SK-N-SH (cell line): ENCODE results near the gene FAM110A. TPM values are rescaled to one million over a fixed set of nuclear protein-coding genes. Genes with fewer than 3 reads are reported as not detected.
"Not testable (repeated sequence)": the region's sequence is repeated elsewhere in the genome, so short reads cannot be mapped to it uniquely, and the experiment has no call there.

Experiments used
- CTCF ChIA-PET: fragments of 300-600, 350-600 bp; formaldehyde crosslinking; extraction: SDS; loops from one replicate; lab custom pipeline; 2021; lab: Yijun Ruan, JAX
- POLR2A ChIA-PET: fragments of 350-600 bp; sonication (Branson Sonifier 250); formaldehyde crosslinking; extraction: SDS; loops from one replicate; lab custom pipeline; 2020; ENCODE audit warnings: antibody characterized with exemption, inconsistent platforms; lab: Yijun Ruan, JAX
- DNase-seq: peaks from one replicate; pipeline ENCODE4 v3.0.0; 2012
- H2AFZ ChIP-seq: fragments of 200-600 bp; sonication (generic); 2 replicates; pipeline ENCODE4 v1.8.1; 2016; ENCODE audit warnings: antibody characterized with exemption, mild to moderate bottlenecking, low read depth
- H3F3A ChIP-seq: fragments of 200-600 bp; sonication (generic); replicated peaks from 2 replicates; pipeline ENCODE3; 2016; ENCODE audit warnings: antibody characterized with exemption, mild to moderate bottlenecking; ENCODE audit not compliant: insufficient read depth
- H3K27ac ChIP-seq, 2 experiments: fragments of 200-500 bp in 1 of 2; fragments of 200-600 bp in 1 of 2; sonication (Bioruptor generic) in 1 of 2; sonication (generic), shearing (Covaris generic) in 1 of 2; 2 replicates each; pipeline versions ENCODE4 v1.5.1 to v1.6.1; 2014 to 2016; ENCODE audit warnings: low read depth in 2 of 2, inconsistent platforms in 1 of 2, low read length in 1 of 2, mild to moderate bottlenecking in 1 of 2, mixed read lengths in 1 of 2
- H3K27me3 ChIP-seq: fragments of 200-600 bp; sonication (generic), shearing (Covaris generic); 2 replicates; pipeline ENCODE4 v1.6.1; 2016; ENCODE audit warnings: mixed run types; ENCODE audit not compliant: insufficient read depth
- H3K36me3 ChIP-seq, 2 experiments: fragments of 200-500 bp in 1 of 2; fragments of 200-600 bp in 1 of 2; sonication (Bioruptor generic) in 1 of 2; sonication (generic) in 1 of 2; replicated peaks in 1 of 2; 2 replicates each; pipeline versions ENCODE3 to v1.5.1; 2014 to 2016; ENCODE audit warnings: low read length in 1 of 2, mild to moderate bottlenecking in 1 of 2; ENCODE audit not compliant: insufficient read depth in 2 of 2, control insufficient read depth in 1 of 2
- H3K4me1 ChIP-seq, 2 experiments: fragments of 200-500 bp in 1 of 2; fragments of 200-600 bp in 1 of 2; sonication (Bioruptor generic) in 1 of 2; sonication (generic), shearing (Covaris generic) in 1 of 2; 2 replicates each; pipeline versions ENCODE4 v1.5.1 to v1.6.1; 2014 to 2016; ENCODE audit warnings: low read depth in 1 of 2, low read length in 1 of 2, mixed run types in 1 of 2; ENCODE audit not compliant: insufficient read depth in 2 of 2, control insufficient read depth in 1 of 2
- H3K4me2 ChIP-seq: fragments of 200-600 bp; sonication (generic), shearing (Covaris generic); 2 replicates; pipeline ENCODE4 v1.6.1; 2017; ENCODE audit warnings: mixed run types
- H3K4me3 ChIP-seq, 2 experiments: fragments of 200-500 bp in 1 of 2; fragments of 200-600 bp in 1 of 2; sonication (Bioruptor generic) in 1 of 2; sonication (generic), shearing (Covaris generic) in 1 of 2; 2 replicates each; pipeline versions ENCODE4 v1.5.1 to v1.8.1; 2014 to 2016; ENCODE audit warnings: low read depth in 2 of 2, inconsistent platforms in 1 of 2, low read length in 1 of 2, mild to moderate bottlenecking in 1 of 2, mixed read lengths in 1 of 2, moderate library complexity in 1 of 2
- H3K79me2 ChIP-seq: fragments of 200-600 bp; sonication (generic); 2 replicates; pipeline ENCODE4 v1.8.1; 2017; ENCODE audit warnings: mild to moderate bottlenecking; ENCODE audit not compliant: insufficient read depth
- H3K9ac ChIP-seq: fragments of 200-600 bp; sonication (generic); 2 replicates; pipeline ENCODE4 v1.6.1; 2017; ENCODE audit warnings: mixed run types
- H3K9me2 ChIP-seq: fragments of 200-600 bp; sonication (generic); 2 replicates; pipeline ENCODE4 v1.6.1; 2017; ENCODE audit warnings: mixed run types
- H3K9me3 ChIP-seq: fragments of 200-600 bp; sonication (generic); 2 replicates; pipeline ENCODE4 v1.6.1; 2017; ENCODE audit warnings: mixed run types, mild to moderate bottlenecking, moderate library complexity
- H4K20me1 ChIP-seq: fragments of 200-600 bp; sonication (generic); 2 replicates; pipeline ENCODE4 v1.6.1; 2017; ENCODE audit warnings: mild to moderate bottlenecking, mixed run types; ENCODE audit not compliant: insufficient read depth
- IRF3 ChIP-seq: fragments of 150-350 bp; IDR thresholded peaks from 2 replicates; pipeline ENCODE4 v1.6.1; 2016; ENCODE audit warnings: mild to moderate bottlenecking, low read depth, low read length
- MAX ChIP-seq: IDR thresholded peaks from 2 replicates; pipeline ENCODE4 v1.4.0; 2012; ENCODE audit warnings: low read depth
- MXI1 ChIP-seq: IDR thresholded peaks from 2 replicates; pipeline ENCODE4 v1.6.1; 2012; ENCODE audit warnings: mild to moderate bottlenecking, low read depth, low read length, improper control_type of control experiment
- NFIC ChIP-seq: IDR thresholded peaks from 2 replicates; pipeline ENCODE4 v1.4.0; 2012; ENCODE audit warnings: borderline replicate concordance
- NRF1 ChIP-seq: IDR thresholded peaks from 2 replicates; pipeline ENCODE4 v1.6.1; 2012; ENCODE audit warnings: low read depth, mild to moderate bottlenecking, low read length
- PBX3 ChIP-seq: IDR thresholded peaks from 2 replicates; pipeline ENCODE4; 2012
- POLR2AphosphoS5 ChIP-seq: IDR thresholded peaks from 2 replicates; pipeline ENCODE4 v1.6.1; 2012; ENCODE audit warnings: low read depth, low read length
- RCOR1 ChIP-seq: fragments of 150-350 bp; IDR thresholded peaks from 2 replicates; pipeline ENCODE4 v1.6.1; 2017; ENCODE audit warnings: antibody characterized with exemption, low read length
- RXRA ChIP-seq: IDR thresholded peaks from 2 replicates; pipeline ENCODE4 v1.4.0; 2012; ENCODE audit warnings: low read depth, mild to moderate bottlenecking, borderline replicate concordance
- USF2 ChIP-seq: fragments of 150-350 bp; IDR thresholded peaks from 2 replicates; pipeline ENCODE4 v1.6.1; 2017; ENCODE audit warnings: antibody characterized with exemption, low read length, low read depth, borderline replicate concordance
- YY1 ChIP-seq: IDR thresholded peaks from 2 replicates; pipeline ENCODE4 v1.4.0; 2012; ENCODE audit warnings: low read depth, mild to moderate bottlenecking
- WGBS: methylation state at CpG from one replicate; pipeline ENCODE4 v1.1.6; 2017; ENCODE audit warnings: low lambda C conversion rate; 5-methylcytosine and 5-hydroxymethylcytosine counted together
- polyA plus RNA-seq, 3 experiments: library from polyadenylated mRNA; depleted of rRNA; stranded (reverse); fragments of >200 nt; gene quantifications; 2 replicates each; pipeline ENCODE4 v1.2.3, GENCODE V29; 2012

The FAM110A gene
- polyA plus RNA-seq, 1 of the 3 experiments (the other 2 are of a cell fraction), result 3.8 TPM

GRCh38 chr20:805713-806112 is 27.8 kb upstream of the FAM110A start:
- Histone ChIP-seq H3K4me3 (no peak overlapping the region), H3K4me2 (no peak overlapping the region), H3K9me3 (peaks cover 9% of the 10 kb centered on the region)
- no peak for TF ChIP-seq NRF1
- no peak for TF ChIP-seq YY1
- no peak for TF ChIP-seq RCOR1
- TF ChIP-seq USF2, result no peak
- TF ChIP-seq IRF3, result no peak
- no peak for TF ChIP-seq MAX
- no peak for TF ChIP-seq PBX3
- no peak for TF ChIP-seq RXRA
- TF ChIP-seq POLR2AphosphoS5, result no peak
- TF ChIP-seq MXI1, result no peak
- TF ChIP-seq NFIC, result no peak
- TF ChIP-seq, all 33 proteins: peak for 0
- Histone ChIP-seq H3K9me2 (no peaks in the 10 kb centered on the region), H3K9ac (no peak overlapping the region), H3K4me1 (no peaks in the 10 kb centered on the region), H3K79me2 (no peaks in the 10 kb centered on the region), H4K20me1 (no peaks in the 10 kb centered on the region), H3F3A (no peaks in the 10 kb centered on the region), H3K27ac (no peak overlapping the region), H2AFZ (no peak overlapping the region), H3K36me3 (no peaks in the 10 kb centered on the region), H3K27me3 (no peaks in the 10 kb centered on the region)
- POLR2A ChIA-PET, result no interaction called here
- CTCF ChIA-PET, result interaction anchor here (1.2 to 3.2 kb wide), 5 partner anchors 9 to 151 kb away, joined by 3 to 16 read pairs (median 4); no protein-coding TSS in a partner anchor
- 2% methylated on average over 1 of the region's 1 CpG for WGBS
- no peak for DNase-seq

GRCh38 chr20:811776-812434 is 21.6 kb upstream of the FAM110A start:
- H3K4me1 ChIP-seq, H3F3A ChIP-seq, H2AFZ ChIP-seq, POLR2A ChIA-PET, H3K9ac ChIP-seq, DNase-seq, H3K27ac ChIP-seq, H3K9me2 ChIP-seq, H3K79me2 ChIP-seq, H3K4me3 ChIP-seq, H4K20me1 ChIP-seq, H3K4me2 ChIP-seq, H3K36me3 ChIP-seq, H3K27me3 ChIP-seq, H3K9me3 ChIP-seq: not testable (repeated sequence)
- CTCF ChIA-PET, result interaction anchor here (1.3 to 1.4 kb wide), 2 partner anchors 144 to 297 kb away, joined by 3 to 6 read pairs; no protein-coding TSS in a partner anchor
- 56% methylated on average over 13 of the region's 13 CpGs for WGBS

- DNase-seq, H3K36me3 ChIP-seq, H3F3A ChIP-seq, H4K20me1 ChIP-seq, H3K27ac ChIP-seq, H3K9ac ChIP-seq, CTCF ChIA-PET, H3K27me3 ChIP-seq, H2AFZ ChIP-seq, H3K9me3 ChIP-seq, H3K4me1 ChIP-seq, H3K79me2 ChIP-seq, POLR2A ChIA-PET, H3K9me2 ChIP-seq, H3K4me3 ChIP-seq, H3K4me2 ChIP-seq: not testable (repeated sequence)
- WGBS, result 43% methylated on average over 2 of the region's 2 CpGs
Measured at GRCh38 chr20:812435-812814, 21.1 kb upstream of the FAM110A start.
